ENCODE measurements around the gene ELFN1.
A peak's percentile ranks its signal among the peaks of the same experiment; 100 is the strongest.

The ELFN1 gene

DNA sequence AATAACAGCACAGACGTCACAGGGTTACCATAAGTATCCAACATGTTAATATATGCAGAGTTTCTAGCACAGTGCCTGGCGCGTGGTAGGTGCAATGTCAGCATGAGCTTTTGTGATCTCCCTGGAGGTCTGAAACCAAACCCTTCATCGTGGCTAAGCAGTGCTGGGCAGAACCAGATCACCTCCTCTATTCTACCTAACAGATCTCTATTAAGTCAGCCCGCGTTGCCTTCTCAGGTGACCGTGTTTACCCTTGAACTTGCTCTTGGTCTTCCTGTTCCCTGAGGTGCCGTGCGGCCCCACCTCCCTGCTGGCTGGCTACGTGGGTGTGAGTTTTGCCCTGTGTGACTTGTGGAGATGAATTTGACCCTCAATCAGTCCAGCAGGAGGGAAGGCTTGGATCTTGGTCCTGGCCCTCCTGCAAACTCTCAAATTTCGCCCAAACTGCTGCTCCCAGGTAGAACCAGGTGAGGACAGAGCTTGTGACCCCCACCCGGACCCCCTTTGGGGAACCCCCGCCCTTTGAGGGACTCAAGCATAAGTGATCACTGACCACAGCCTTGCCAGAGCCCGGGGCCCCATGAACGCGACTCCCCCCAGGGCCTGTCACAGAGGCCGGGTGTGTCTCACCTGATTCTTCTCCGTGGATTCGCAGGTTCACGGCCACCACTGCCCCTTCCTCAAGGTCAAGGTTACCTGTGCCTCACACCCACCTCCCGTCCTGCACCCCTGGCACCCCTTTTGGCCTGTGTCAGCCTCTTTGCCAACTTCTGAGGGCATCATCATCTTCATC is 54.2 kb downstream of the ELFN1 start:
- no peaks in the 10 kb centered on the region for H3K4me1 ChIP-seq (ENCODE audit: insufficient read depth, low read length)
- no peak overlapping the region for H3K9ac ChIP-seq (ENCODE audit: low read depth, low read length)
- H2AFZ ChIP-seq (ENCODE audit: low read depth, low read length): no peak overlapping the region
- H4K20me1 ChIP-seq (ENCODE audit: insufficient read depth, low read length): peaks cover 14% of the 10 kb centered on the region
- ATAC-seq (ENCODE audit: insufficient read depth, low read depth) (no peak), DNase-seq (no peak)
- H3K4me2 ChIP-seq (ENCODE audit: insufficient read depth, low read length): no peak overlapping the region
- H3K27ac ChIP-seq (ENCODE audit: low read length): no peak overlapping the region
- TF ChIP-seq, protein P1, sequence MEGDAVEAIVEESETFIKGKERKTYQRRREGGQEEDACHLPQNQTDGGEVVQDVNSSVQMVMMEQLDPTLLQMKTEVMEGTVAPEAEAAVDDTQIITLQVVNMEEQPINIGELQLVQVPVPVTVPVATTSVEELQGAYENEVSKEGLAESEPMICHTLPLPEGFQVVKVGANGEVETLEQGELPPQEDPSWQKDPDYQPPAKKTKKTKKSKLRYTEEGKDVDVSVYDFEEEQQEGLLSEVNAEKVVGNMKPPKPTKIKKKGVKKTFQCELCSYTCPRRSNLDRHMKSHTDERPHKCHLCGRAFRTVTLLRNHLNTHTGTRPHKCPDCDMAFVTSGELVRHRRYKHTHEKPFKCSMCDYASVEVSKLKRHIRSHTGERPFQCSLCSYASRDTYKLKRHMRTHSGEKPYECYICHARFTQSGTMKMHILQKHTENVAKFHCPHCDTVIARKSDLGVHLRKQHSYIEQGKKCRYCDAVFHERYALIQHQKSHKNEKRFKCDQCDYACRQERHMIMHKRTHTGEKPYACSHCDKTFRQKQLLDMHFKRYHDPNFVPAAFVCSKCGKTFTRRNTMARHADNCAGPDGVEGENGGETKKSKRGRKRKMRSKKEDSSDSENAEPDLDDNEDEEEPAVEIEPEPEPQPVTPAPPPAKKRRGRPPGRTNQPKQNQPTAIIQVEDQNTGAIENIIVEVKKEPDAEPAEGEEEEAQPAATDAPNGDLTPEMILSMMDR (IDR thresholded peaks at IDR 0.05; ENCODE audit: borderline replicate concordance, extremely low read depth, low read length, poor library complexity, severe bottlenecking): no peak
- TF ChIP-seq EZH2 (IDR thresholded peaks at IDR 0.05; ENCODE audit: borderline replicate concordance, low read depth, low read length, severe bottlenecking): no peak
- H3K36me3 ChIP-seq (ENCODE audit: insufficient read depth, low read length): peaks cover 9% of the 10 kb centered on the region; the same call in 1 of the 2 replicates
- H3K27me3 ChIP-seq (ENCODE audit: insufficient read depth, low read length, poor library complexity): no peaks in the 10 kb centered on the region
- H3K4me3 ChIP-seq (ENCODE audit: low read depth in 1 of 2, low read length in 2 of 2): no peak overlapping the region
- no peaks in the 10 kb centered on the region for H3K9me3 ChIP-seq (ENCODE audit: insufficient read depth, low read length, severe bottlenecking)
- no peaks in the 10 kb centered on the region for H3K79me2 ChIP-seq (ENCODE audit: insufficient read depth, low read length)

DNA sequence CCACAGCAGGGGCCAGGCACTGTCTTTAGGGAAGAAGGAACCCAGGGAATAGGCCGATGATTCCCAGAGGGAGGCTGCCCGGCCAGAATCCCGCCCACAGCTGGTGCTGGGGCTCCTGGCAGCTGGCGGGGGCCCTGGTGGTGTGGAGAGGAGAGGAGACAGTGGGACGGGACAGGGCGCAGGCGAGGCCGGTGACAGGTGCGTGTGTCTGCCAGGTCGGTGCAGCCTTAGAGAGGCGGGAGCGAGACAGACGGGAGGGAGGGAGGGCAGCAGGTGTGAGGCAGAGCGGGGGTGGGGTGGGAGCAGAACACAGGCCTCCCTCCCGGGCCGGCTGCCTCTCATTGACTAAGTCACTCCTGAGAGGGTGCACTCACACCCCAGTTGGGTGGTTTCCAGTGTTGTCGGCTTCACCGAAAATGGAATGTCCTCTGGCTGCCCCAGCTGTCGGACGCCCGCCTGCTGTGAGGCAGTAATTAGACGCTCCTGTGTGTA is 55.2 kb downstream of the ELFN1 start:
- peaks cover 9% of the 10 kb centered on the region; the same call in 1 of the 2 replicates for H3K36me3 ChIP-seq (ENCODE audit: insufficient read depth, low read length)
- H3K9ac ChIP-seq (ENCODE audit: low read depth, low read length): no peak overlapping the region
- ATAC-seq (ENCODE audit: insufficient read depth, low read depth): peak; percentile 39; the same call in 1 of the 3 replicates
- H3K4me1 ChIP-seq (ENCODE audit: insufficient read depth, low read length): no peaks in the 10 kb centered on the region
- H3K27me3 ChIP-seq (ENCODE audit: insufficient read depth, low read length, poor library complexity): no peaks in the 10 kb centered on the region
- H4K20me1 ChIP-seq (ENCODE audit: insufficient read depth, low read length): peaks cover 14% of the 10 kb centered on the region
- DNase-seq: peak; percentile 30
- no peaks in the 10 kb centered on the region for H3K9me3 ChIP-seq (ENCODE audit: insufficient read depth, low read length, severe bottlenecking)
- H3K27ac ChIP-seq (ENCODE audit: low read length): no peak overlapping the region
- H2AFZ ChIP-seq (ENCODE audit: low read depth, low read length): no peak overlapping the region
- no peaks in the 10 kb centered on the region for H3K79me2 ChIP-seq (ENCODE audit: insufficient read depth, low read length)
- H3K4me3 ChIP-seq (ENCODE audit: low read depth in 1 of 2, low read length in 2 of 2): no peak overlapping the region
- no peak for TF ChIP-seq EZH2 (IDR thresholded peaks at IDR 0.05; ENCODE audit: borderline replicate concordance, low read depth, low read length, severe bottlenecking)
- TF ChIP-seq, protein P1 (IDR thresholded peaks at IDR 0.05; ENCODE audit: borderline replicate concordance, extremely low read depth, low read length, poor library complexity, severe bottlenecking): no peak
- no peak overlapping the region for H3K4me2 ChIP-seq (ENCODE audit: insufficient read depth, low read length)

DNA sequence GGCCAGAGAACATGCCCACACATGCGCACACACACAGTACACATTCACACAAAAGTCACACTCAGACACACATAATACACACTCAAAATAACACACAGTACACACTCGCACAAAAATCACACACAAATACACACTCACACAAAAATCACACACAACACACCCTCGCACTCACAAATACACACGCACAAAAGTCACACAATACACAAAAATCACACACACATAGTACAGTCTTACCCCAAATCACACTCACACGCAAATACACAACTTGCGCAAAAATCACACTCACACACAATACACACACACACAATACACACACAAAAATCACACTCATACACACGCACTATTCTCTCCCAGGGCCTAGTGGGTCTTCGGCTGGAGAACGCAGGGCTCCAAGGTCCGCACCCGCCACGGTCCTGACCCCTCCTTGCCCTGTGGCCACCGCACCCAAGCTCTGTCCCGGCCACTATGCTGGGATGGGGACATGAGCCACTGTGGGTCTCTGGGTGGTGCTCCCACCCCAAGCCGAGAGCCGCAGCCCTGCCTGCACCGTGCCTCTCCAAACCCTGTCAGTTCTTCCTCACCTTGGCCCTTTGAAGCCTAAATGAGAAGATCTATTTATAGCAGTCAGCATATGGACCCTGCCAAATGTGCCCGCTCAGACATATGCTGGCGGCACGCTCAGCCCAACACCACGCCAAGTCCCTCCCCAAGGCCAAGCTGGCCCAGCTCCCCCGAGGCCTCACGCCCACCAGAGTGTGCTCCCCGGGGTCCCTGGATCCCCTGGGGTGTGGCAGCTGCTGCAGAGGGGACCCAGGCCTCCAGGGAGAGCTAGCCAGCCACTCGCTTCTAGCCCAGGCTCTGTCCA is 55.9 kb downstream of the ELFN1 start:
- Histone ChIP-seq H3K9ac (ENCODE audit: low read depth, low read length) (no peak overlapping the region), H3K9me3 (ENCODE audit: insufficient read depth, low read length, severe bottlenecking) (no peaks in the 10 kb centered on the region), H3K27ac (ENCODE audit: low read length) (no peak overlapping the region), H3K4me3 (ENCODE audit: low read depth in 1 of 2, low read length in 2 of 2) (no peak overlapping the region), H3K36me3 (ENCODE audit: insufficient read depth, low read length) (peaks cover 9% of the 10 kb centered on the region; the same call in 1 of the 2 replicates), H4K20me1 (ENCODE audit: insufficient read depth, low read length) (peaks cover 14% of the 10 kb centered on the region), H3K4me2 (ENCODE audit: insufficient read depth, low read length) (no peak overlapping the region), H2AFZ (ENCODE audit: low read depth, low read length) (no peak overlapping the region), H3K79me2 (ENCODE audit: insufficient read depth, low read length) (no peaks in the 10 kb centered on the region), H3K4me1 (ENCODE audit: insufficient read depth, low read length) (no peaks in the 10 kb centered on the region), H3K27me3 (ENCODE audit: insufficient read depth, low read length, poor library complexity) (no peaks in the 10 kb centered on the region)
- TF ChIP-seq EZH2 (IDR thresholded peaks at IDR 0.05; ENCODE audit: borderline replicate concordance, low read depth, low read length, severe bottlenecking): no peak
- TF ChIP-seq, protein P1 (IDR thresholded peaks at IDR 0.05; ENCODE audit: borderline replicate concordance, extremely low read depth, low read length, poor library complexity, severe bottlenecking): no peak
- DNase-seq: no peak
- ATAC-seq (ENCODE audit: insufficient read depth, low read depth): no peak

Data from DND-41 (cell line).